ENCODE results near the gene NCAPD3. TPM values are rescaled to one million over a fixed set of nuclear protein-coding genes. Genes with fewer than 3 reads are reported as not detected.

Gene NCAPD3
- total and polyA plus RNA-seq, 9 donors, result 5.8 to 12.1 (median 8.8) TPM

- H3K9me3 ChIP-seq, result no peaks in the 10 kb centered on the region
- no peaks in the 10 kb centered on the region for H3K27me3 ChIP-seq
- no peaks in the 10 kb centered on the region for H3K36me3 ChIP-seq
- H3K4me1 ChIP-seq (ENCODE audit: insufficient read depth), result peaks cover 6% of the 10 kb centered on the region
- no peak for DNase-seq
- peak overlapping the region; percentile 40 for H3K4me3 ChIP-seq
- 37 to 51% (median 42%) methylated on average over 9 of the region's 9 CpGs for WGBS, 3 donors
- H3K27ac ChIP-seq, result no peak overlapping the region
- no peak for TF ChIP-seq EP300 (IDR thresholded peaks at IDR 0.05)
- intact Hi-C loops (cut with DNase I), result loop anchor here in 1 of 4 donors (5.0 kb wide), 1 partner anchor 73 kb away; no protein-coding TSS in a partner anchor
These were observed 98.3 kb downstream of the NCAPD3 start for GRCh38 chr11:134125507-134125906.

GRCh38 chr11:134124660-134125451, 98.9 kb downstream of the NCAPD3 start:
- Histone ChIP-seq H3K4me3 (peak overlapping the region; percentile 40), H3K36me3 (no peaks in the 10 kb centered on the region), H3K27me3 (no peaks in the 10 kb centered on the region), H3K4me1 (ENCODE audit: insufficient read depth) (peaks cover 6% of the 10 kb centered on the region), H3K9me3 (no peaks in the 10 kb centered on the region), H3K27ac (no peak overlapping the region)
- DNase-seq, result peak in 4 of 5 donors; percentile 29 to 57 (median 45)
- intact Hi-C loops (cut with DNase I), result loop anchor here in 2 of 4 donors (5.0 kb wide), 2 partner anchors 73 to 78 kb away; no protein-coding TSS in a partner anchor
- 3 to 8% (median 8%) methylated on average over 52 to 54 of the region's 54 CpGs for WGBS, 3 donors
- TF ChIP-seq EP300 (IDR thresholded peaks at IDR 0.05), result no peak
- TF ChIP-seq CTCF (IDR thresholded peaks at IDR 0.05), result no peak
- TF ChIP-seq POLR2A (IDR thresholded peaks at IDR 0.05), result no peak

GRCh38 chr11:134120921-134121526, 102.7 kb downstream of the NCAPD3 start:
- Histone ChIP-seq H3K9me3 (no peaks in the 10 kb centered on the region), H3K27me3 (no peaks in the 10 kb centered on the region), H3K27ac (peak overlapping the region; percentile 70 to 83), H3K36me3 (no peaks in the 10 kb centered on the region), H3K4me3 (peak overlapping the region; percentile 1), H3K4me1 (ENCODE audit: insufficient read depth) (peaks cover 6% of the 10 kb centered on the region)
- intact Hi-C loops (cut with DNase I), result loop anchor here in 1 of 4 donors (5.0 kb wide), 1 partner anchor 74 kb away; no protein-coding TSS in a partner anchor
- TF ChIP-seq EP300 (IDR thresholded peaks at IDR 0.05) (no peak), CTCF (IDR thresholded peaks at IDR 0.05) (no peak), POLR2A (IDR thresholded peaks at IDR 0.05) (no peak)
- peak; percentile 36 to 49 (median 46) for DNase-seq
- WGBS, 3 donors, result 3 to 9% (median 6%) methylated on average over 9 of the region's 9 CpGs

GRCh38 chr11:134120143-134120850, 103.5 kb downstream of the NCAPD3 start:
- no peaks in the 10 kb centered on the region for H3K9me3 ChIP-seq
- peak overlapping the region; percentile 70 to 83 for H3K27ac ChIP-seq
- DNase-seq, result peak; percentile 69 to 74 (median 70)
- WGBS, 3 donors, result 6 to 9% (median 9%) methylated on average over 13 of the region's 13 CpGs
- peaks cover 6% of the 10 kb centered on the region for H3K4me1 ChIP-seq (ENCODE audit: insufficient read depth)
- H3K36me3 ChIP-seq, result no peaks in the 10 kb centered on the region
- TF ChIP-seq POLR2A (IDR thresholded peaks at IDR 0.05), result no peak
- TF ChIP-seq EP300 (IDR thresholded peaks at IDR 0.05), result no peak
- TF ChIP-seq CTCF (IDR thresholded peaks at IDR 0.05), result peak in 1 of 3 donors; percentile 7
- H3K27me3 ChIP-seq, result no peaks in the 10 kb centered on the region
- intact Hi-C loops (cut with DNase I), result loop anchor here in 1 of 4 donors (5.0 kb wide), 1 partner anchor 73 kb away; no protein-coding TSS in a partner anchor
- H3K4me3 ChIP-seq, result peak overlapping the region; percentile 1

Data from ovary (tissue), 9 donors.